Liver (tissue), 9 donors: ENCODE data around the gene RBFA. TPM values are rescaled to one million over a fixed set of nuclear protein-coding genes. Genes with fewer than 3 reads are reported as not detected.

Source experiments
- DNase-seq: peaks from one replicate; pipeline ENCODE4 v3.0.0-alpha.2; 2017; ENCODE audit warnings: low spot score
- H3K27ac ChIP-seq, 2 donors: one replicate each; pipeline ENCODE4 v1.7.0; 2013; ENCODE audit warnings: inconsistent platforms in 2 of 2, low read length in 2 of 2, control low read depth in 1 of 2, low read depth in 1 of 2, mild to moderate bottlenecking in 1 of 2
- H3K27me3 ChIP-seq, 4 donors: one replicate each; pipeline versions ENCODE4 v1.6.1 to v1.7.0; 2013; ENCODE audit warnings: low read length in 3 of 4, inconsistent platforms in 1 of 4, mild to moderate bottlenecking in 1 of 4, moderate library complexity in 1 of 4; ENCODE audit not compliant: control insufficient read depth in 4 of 4, insufficient read depth in 4 of 4
- H3K36me3 ChIP-seq, 4 donors: one replicate each; pipeline versions ENCODE4 v1.6.1 to v1.7.0; 2013; ENCODE audit warnings: low read length in 3 of 4, mild to moderate bottlenecking in 3 of 4, low read depth in 1 of 4, moderate library complexity in 1 of 4; ENCODE audit not compliant: control insufficient read depth in 4 of 4, insufficient read depth in 3 of 4
- H3K4me1 ChIP-seq, 4 donors: one replicate each; pipeline versions ENCODE4 v1.6.1 to v1.7.0; 2013; ENCODE audit warnings: low read length in 3 of 4, mild to moderate bottlenecking in 3 of 4, moderate library complexity in 1 of 4; ENCODE audit not compliant: control insufficient read depth in 4 of 4, insufficient read depth in 4 of 4
- H3K4me3 ChIP-seq, 3 donors: one replicate each; pipeline versions ENCODE4 v1.6.1 to v1.7.0; 2013; ENCODE audit warnings: low read length in 3 of 3, control low read depth in 1 of 3, low read depth in 1 of 3, mild to moderate bottlenecking in 1 of 3
- H3K9ac ChIP-seq, 2 donors: one replicate each; pipeline ENCODE4 v1.7.0; 2013; ENCODE audit warnings: low read length in 2 of 2, mild to moderate bottlenecking in 2 of 2, moderate library complexity in 2 of 2, control low read depth in 1 of 2, low read depth in 1 of 2
- H3K9me3 ChIP-seq, 4 donors: one replicate each; pipeline versions ENCODE4 v1.6.1 to v1.7.0; 2013; ENCODE audit warnings: low read length in 3 of 4; ENCODE audit not compliant: control insufficient read depth in 4 of 4
- CTCF ChIP-seq: fragments of 150-350 bp; IDR thresholded peaks from 2 replicates; pipeline ENCODE4 v1.5.1; 2017; ENCODE audit warnings: improper control_type of control experiment, low read depth, low read length; ENCODE audit not compliant: missing input control
- EGR1 ChIP-seq, 2 donors: IDR thresholded peaks; 2 replicates each; pipeline ENCODE4 v1.6.1; 2016 to 2018; ENCODE audit warnings: antibody characterized with exemption in 2 of 2, low read depth in 2 of 2
- FOXA1 ChIP-seq: IDR thresholded peaks from 2 replicates; pipeline ENCODE4 v1.6.1; 2016; ENCODE audit warnings: antibody characterized with exemption
- FOXA2 ChIP-seq: IDR thresholded peaks from 2 replicates; pipeline ENCODE4 v1.6.1; 2016; ENCODE audit warnings: antibody characterized with exemption
- GABPA ChIP-seq, 2 donors: IDR thresholded peaks in 1 of 2; conservative IDR thresholded peaks in 1 of 2; 2 replicates each; pipeline ENCODE4 v1.6.1; 2016; ENCODE audit warnings: antibody characterized with exemption in 2 of 2, mild to moderate bottlenecking in 1 of 2, moderate library complexity in 1 of 2
- HNF4A ChIP-seq, 2 donors: conservative IDR thresholded peaks; 2 replicates each; pipeline ENCODE4 v1.6.1; 2016; ENCODE audit warnings: antibody characterized with exemption in 2 of 2, mild to moderate bottlenecking in 2 of 2
- HNF4G ChIP-seq: IDR thresholded peaks from 2 replicates; pipeline ENCODE4 v1.6.1; 2016; ENCODE audit warnings: antibody characterized with exemption
- JUND ChIP-seq, 2 donors: IDR thresholded peaks; 2 replicates each; pipeline ENCODE4 v1.6.1; 2016; ENCODE audit warnings: antibody characterized with exemption in 2 of 2
- NR2F2 ChIP-seq: IDR thresholded peaks from 2 replicates; pipeline ENCODE4 v1.6.1; 2016; ENCODE audit warnings: antibody characterized with exemption
- RAD21 ChIP-seq, 2 donors: IDR thresholded peaks; 2 replicates each; pipeline ENCODE4 v1.6.1; 2016; ENCODE audit warnings: antibody characterized with exemption in 2 of 2, mild to moderate bottlenecking in 2 of 2
- RXRA ChIP-seq, 2 donors: IDR thresholded peaks; 2 replicates each; pipeline ENCODE4 v1.6.1; 2017 to 2018; ENCODE audit warnings: antibody characterized with exemption in 2 of 2, mild to moderate bottlenecking in 1 of 2
- SP1 ChIP-seq: IDR thresholded peaks from 2 replicates; pipeline ENCODE4 v1.6.1; 2018; ENCODE audit warnings: antibody characterized with exemption, mild to moderate bottlenecking
- TAF1 ChIP-seq: conservative IDR thresholded peaks from 2 replicates; pipeline ENCODE4 v1.6.1; 2016; ENCODE audit warnings: antibody characterized with exemption, mild to moderate bottlenecking
- YY1 ChIP-seq: IDR thresholded peaks from 2 replicates; pipeline ENCODE4 v1.6.1; 2016; ENCODE audit warnings: antibody characterized with exemption, mild to moderate bottlenecking
- ZBTB33 ChIP-seq: IDR thresholded peaks from 2 replicates; pipeline ENCODE4 v1.6.1; 2016; ENCODE audit warnings: antibody characterized with exemption
- WGBS: extraction: QIAGEN DNeasy Blood & Tissue Kit; methylation state at CpG from one replicate; pipeline ENCODE4 v1.1.7; 2013; 5-methylcytosine and 5-hydroxymethylcytosine counted together
- polyA plus RNA-seq, 2 donors: library from polyadenylated mRNA; stranded (reverse) in 1 of 2; unstranded in 1 of 2; fragments of 200-250 nt in 1 of 2; fragments of >200 nt in 1 of 2; fragmentation: Nextera tagmentation in 1 of 2; extraction: Ambion mirVana in 1 of 2; gene quantifications; one replicate each; pipeline versions ENCODE4 v1.2.1 to v1.2.3, GENCODE V29; 2013 to 2015
- total RNA-seq, 2 donors: library from RNA; depleted of rRNA; stranded (reverse); fragments of >200 nt; gene quantifications; one replicate each; pipeline ENCODE4 v1.2.3, GENCODE V29; 2014
- TF ChIP-seq, protein P1 (sequence below): IDR thresholded peaks from 2 replicates; pipeline ENCODE4 v1.6.1; 2016; ENCODE audit warnings: antibody characterized with exemption
- TF ChIP-seq, protein P2 (sequence below): IDR thresholded peaks from 2 replicates; pipeline ENCODE4 v1.6.1; 2016; ENCODE audit warnings: antibody characterized with exemption
- donor health status: healthy.
- donor health status: healthy.
- donor health status: healthy.
- donor health status: healthy.
- donor health status: healthy.

The RBFA gene
- total and polyA plus RNA-seq, 4 donors: 20.4 to 31.6 (median 27.0) TPM

DNA sequence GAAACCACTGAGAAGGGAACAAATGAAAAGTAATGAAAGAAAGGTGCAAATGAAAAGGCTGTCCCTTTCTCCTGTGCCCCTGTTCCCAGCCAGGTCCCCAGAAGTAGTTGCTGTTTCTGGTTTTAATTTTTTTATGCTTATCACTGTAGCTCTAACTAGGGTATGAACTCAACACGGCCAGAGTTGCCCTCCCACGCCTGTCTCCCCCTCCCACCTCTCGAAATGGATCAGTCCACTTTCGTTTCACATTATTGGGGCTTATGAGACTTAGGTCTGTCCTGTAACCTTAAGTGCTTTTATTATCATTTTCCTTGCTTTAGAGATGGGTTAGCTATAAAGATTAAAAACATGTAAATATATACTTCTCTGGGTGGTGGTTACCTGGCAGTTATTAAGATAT lies 8.6 kb downstream of the RBFA start:
- Histone ChIP-seq H3K36me3 (peaks cover 5 to 30% (median 13%) of the 10 kb centered on the region in 4 donors), H3K4me1 (no peaks in the 10 kb centered on the region), H3K9me3 (no peaks in the 10 kb centered on the region), H3K4me3 (no peak overlapping the region), H3K9ac (no peak overlapping the region), H3K27me3 (no peaks in the 10 kb centered on the region), H3K27ac (no peak overlapping the region)
- 93% methylated on average over 4 of the region's 4 CpGs for WGBS
- DNase-seq: no peak
- TF ChIP-seq FOXA1 (no peak), GABPA (IDR thresholded peaks at IDR 0.05 in 1 of 2, conservative IDR thresholded peaks at IDR 0.05 in 1 of 2) (no peak)

DNA sequence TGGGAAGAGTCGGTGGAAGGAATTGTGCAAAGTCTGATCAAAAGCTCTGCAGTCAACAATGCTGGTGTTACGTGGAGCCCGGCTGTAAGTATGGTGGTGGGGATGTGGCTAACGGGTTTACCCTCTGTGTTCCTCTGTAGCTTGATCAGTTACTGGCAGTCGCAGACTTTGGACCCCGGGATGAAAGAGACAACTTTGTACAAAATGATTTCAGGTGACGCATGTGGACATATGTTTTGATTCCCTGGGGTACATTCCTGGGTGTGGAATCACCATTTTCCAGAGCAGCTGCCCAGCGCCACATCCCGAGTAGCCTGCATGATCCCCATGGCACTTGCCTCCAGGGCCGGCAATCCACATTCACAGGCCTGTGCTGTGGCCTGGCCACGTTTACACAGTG lies 9.8 kb downstream of the RBFA start:
- no peak overlapping the region for H3K4me3 ChIP-seq
- no peak overlapping the region for H3K27ac ChIP-seq
- WGBS: 96% methylated on average over 11 of the region's 11 CpGs
- no peaks in the 10 kb centered on the region for H3K4me1 ChIP-seq
- TF ChIP-seq SP1 (no peak), GABPA (IDR thresholded peaks at IDR 0.05 in 1 of 2, conservative IDR thresholded peaks at IDR 0.05 in 1 of 2) (no peak), HNF4A (conservative IDR thresholded peaks at IDR 0.05) (no peak), TAF1 (no peak), YY1 (no peak), CTCF (no peak)
- TF ChIP-seq, protein P1, sequence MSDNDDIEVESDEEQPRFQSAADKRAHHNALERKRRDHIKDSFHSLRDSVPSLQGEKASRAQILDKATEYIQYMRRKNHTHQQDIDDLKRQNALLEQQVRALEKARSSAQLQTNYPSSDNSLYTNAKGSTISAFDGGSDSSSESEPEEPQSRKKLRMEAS: no peak
- H3K27me3 ChIP-seq: no peaks in the 10 kb centered on the region
- DNase-seq: no peak
- no peak overlapping the region for H3K9ac ChIP-seq
- peaks cover 2 to 35% (median 7%) of the 10 kb centered on the region in 4 donors for H3K36me3 ChIP-seq
- peaks cover 0 to under 1% (median 0%) of the 10 kb centered on the region in 4 donors for H3K9me3 ChIP-seq

GRCh38 chr18:80046011-80046410 lies 11.8 kb downstream of the RBFA start:
- TF ChIP-seq HNF4G (no peak), FOXA1 (no peak), RXRA (IDR thresholded peaks at IDR 0.05) (no peak), NR2F2 (no peak), JUND (IDR thresholded peaks at IDR 0.05) (no peak), EGR1 (IDR thresholded peaks at IDR 0.05; ENCODE audit: low read depth in 2 of 2) (no peak), TAF1 (no peak), ZBTB33 (no peak), RAD21 (IDR thresholded peaks at IDR 0.05) (no peak), FOXA2 (no peak), CTCF (no peak), HNF4A (conservative IDR thresholded peaks at IDR 0.05) (no peak), GABPA (IDR thresholded peaks at IDR 0.05 in 1 of 2, conservative IDR thresholded peaks at IDR 0.05 in 1 of 2) (no peak)
- TF ChIP-seq, protein P2, sequence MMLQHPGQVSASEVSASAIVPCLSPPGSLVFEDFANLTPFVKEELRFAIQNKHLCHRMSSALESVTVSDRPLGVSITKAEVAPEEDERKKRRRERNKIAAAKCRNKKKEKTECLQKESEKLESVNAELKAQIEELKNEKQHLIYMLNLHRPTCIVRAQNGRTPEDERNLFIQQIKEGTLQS: no peak
- TF ChIP-seq, protein P1: no peak
- H3K9ac ChIP-seq: no peak overlapping the region
- DNase-seq: no peak
- no peaks in the 10 kb centered on the region for H3K4me1 ChIP-seq
- 96% methylated on average over 8 of the region's 8 CpGs for WGBS
- H3K27ac ChIP-seq: no peak overlapping the region
- peaks cover 7 to 46% (median 11%) of the 10 kb centered on the region in 4 donors for H3K36me3 ChIP-seq
- H3K4me3 ChIP-seq: no peak overlapping the region
- H3K9me3 ChIP-seq: peaks cover 2 to 6% (median 3%) of the 10 kb centered on the region in 4 donors
- H3K27me3 ChIP-seq: no peaks in the 10 kb centered on the region
